Pancreas (tissue), 10 donors: ENCODE data around the gene MCM8. TPM values are rescaled to one million over a fixed set of nuclear protein-coding genes. Genes with fewer than 3 reads are reported as not detected.

ENCODE experiments used
- ATAC-seq, 4 donors: fragments of 200-7000 bp; cut with Tn5 transposase; one replicate each; pipeline versions ENCODE4 v1.8.0 to v1.9.1; 2020; ENCODE audit warnings: mild to moderate bottlenecking in 4 of 4, moderate library complexity in 4 of 4
- DNase-seq, 6 donors: peaks; one replicate each; pipeline ENCODE4 v3.0.0-alpha.2; 2020
- FAIRE-seq: peaks from 2 replicates; lab custom pipeline; 2012; peaks lifted over from hg19 to GRCh38; lab: Jason Lieb, UNC
- H3K27ac ChIP-seq, 4 donors: fragments of 200-600 bp; sonication (generic); 1 replicate in 3 of 4; 2 replicates in 1 of 4; pipeline versions ENCODE4 v1.5.0 to v1.8.0; 2020
- H3K27me3 ChIP-seq, 4 donors: fragments of 200-600 bp; one replicate each; pipeline ENCODE4 v1.8.0; 2021
- H3K36me3 ChIP-seq, 3 donors: fragments of 200-600 bp; sonication (generic) in 1 of 3; one replicate each; pipeline versions ENCODE4 v1.5.0 to v1.8.0; 2020 to 2021
- H3K4me1 ChIP-seq, 3 donors: fragments of 200-600 bp; one replicate each; pipeline ENCODE4 v1.8.0; 2021
- H3K4me3 ChIP-seq, 4 donors: fragments of 200-600 bp; sonication (generic) in 2 of 4; one replicate each; pipeline versions ENCODE4 v1.5.0 to v1.8.0; 2020 to 2021
- H3K9me3 ChIP-seq, 4 donors: fragments of 200-600 bp; one replicate each; pipeline ENCODE4 v1.8.0; 2021
- CTCF ChIP-seq, 4 donors: fragments of 200-600 bp; sonication (generic) in 3 of 4; IDR thresholded peaks; one replicate each; pipeline versions ENCODE4 v1.5.0 to v1.8.0; 2021; ENCODE audit warnings: antibody characterized with exemption in 4 of 4
- WGBS, 2 donors: extraction: QIAGEN DNeasy Blood & Tissue Kit; methylation state at CpG; one replicate each; pipeline ENCODE4 v1.1.7; 2013; 5-methylcytosine and 5-hydroxymethylcytosine counted together
- intact Hi-C, 3 donors: fragments of 100-400 bp; cut with DNase I; formaldehyde crosslinking; loops; one replicate each; pipeline versions ENCODE4 v1.11.1 to v1.14.2; 2022
- polyA plus RNA-seq, 2 donors: library from polyadenylated mRNA; stranded (reverse); fragments of 200-250 nt; gene quantifications; one replicate each; pipeline ENCODE4 v1.2.3, GENCODE V29; 2013
- total RNA-seq, 6 donors: library from RNA; stranded (reverse); fragmentation: NEBNext Ultra II Directional in 4 of 6; extraction: Animal tissue kit (Norgen Biotek cat#: 25700) in 4 of 6; gene quantifications; one replicate each; pipeline versions ENCODE4 v1.2.1 to v1.2.4, GENCODE V29; 2021 to 2023
- donor health status: healthy with polysubstance abuse.
- donor health status: DM: no; HTN: no; CAD: no; lungs with moderate emphysema.
- donor health status: DM: no; HTN: no; CAD: no.
- donor health status: control.
- donor health status: control.
- donor health status: Bipolar disorder and iron deficiency.
- donor health status: DM: yes; HTN: yes; CAD: no.
- donor health status: DM: no; HTN: no; CAD: no.
- donor health status: DM: no; HTN: no; CAD: no.
- donor health status: DM: yes; HTN: yes; CAD: no.

MCM8 gene
- total RNA-seq, result 1 to 10 TPM; 2.1 to 3.2 (median 2.3) TPM
- 1 to 10 TPM; 1.3 to 2.7 TPM for polyA plus RNA-seq

- Histone ChIP-seq H3K27ac (peak within 1 kb of the TSS; percentile 16 to 56 (median 30)), H3K9me3 (no peaks in the 10 kb centered on the region), H3K36me3 (peaks cover 0 to 9% (median 2%) of the 10 kb centered on the region in 3 donors), H3K27me3 (no peaks in the 10 kb centered on the region), H3K4me3 (peak within 1 kb of the TSS; percentile 69 to 90 (median 89)), H3K4me1 (peaks cover 0 to 11% (median 11%) of the 10 kb centered on the region in 3 donors)
- peak; percentile 70 for FAIRE-seq
- DNase-seq, result peak; percentile 91 to 96 (median 94)
- TF ChIP-seq CTCF (IDR thresholded peaks at IDR 0.05), result no peak
- 0 to 1% methylated on average over 58 to 61 of the region's 61 CpGs for WGBS, 2 donors
- ATAC-seq, result peak; percentile 100
- intact Hi-C loops, result no loop called here
Observed at GRCh38 chr20:5950271-5951031, at the start of gene MCM8, which contains the start of gene TRMT6. Gene MCM8 (plus strand): TSS chr20:5950652. CDS start chr20:5952016, 1,364 bp downstream. Gene TRMT6 (minus strand): TSS chr20:5950533. CDS start chr20:5950405, 128 bp downstream.

DNA sequence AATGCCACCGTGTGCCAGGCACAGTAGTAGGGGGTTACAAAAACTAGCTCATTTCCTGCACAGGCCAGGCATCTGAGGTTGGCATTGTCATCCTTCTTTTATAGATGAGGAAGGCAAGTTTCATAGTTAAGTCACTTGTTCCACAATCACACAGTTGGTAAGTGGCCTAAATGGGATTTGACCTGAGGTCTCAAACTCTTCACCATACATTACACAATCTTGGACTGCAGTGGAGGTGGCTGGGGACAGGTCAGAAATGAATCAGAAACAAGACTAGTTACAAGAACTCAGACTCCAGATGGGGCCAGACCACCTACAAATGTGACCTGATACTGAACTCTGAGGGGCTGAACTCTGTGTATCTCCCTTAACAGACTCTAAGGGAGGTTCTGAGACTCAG is 49.5 kb upstream of the MCM8 start:
- no peaks in the 10 kb centered on the region for H3K4me1 ChIP-seq
- no peak overlapping the region for H3K27ac ChIP-seq
- no peak overlapping the region for H3K4me3 ChIP-seq
- TF ChIP-seq CTCF (IDR thresholded peaks at IDR 0.05), result no peak
- H3K9me3 ChIP-seq, result no peaks in the 10 kb centered on the region
- H3K36me3 ChIP-seq, result no peaks in the 10 kb centered on the region
- FAIRE-seq (no peak), DNase-seq (no peak), ATAC-seq (no peak)
- 70 to 77% methylated on average over 1 of the region's 1 CpG for WGBS, 2 donors
- H3K27me3 ChIP-seq, result no peaks in the 10 kb centered on the region
- intact Hi-C loops, result no loop called here

DNA sequence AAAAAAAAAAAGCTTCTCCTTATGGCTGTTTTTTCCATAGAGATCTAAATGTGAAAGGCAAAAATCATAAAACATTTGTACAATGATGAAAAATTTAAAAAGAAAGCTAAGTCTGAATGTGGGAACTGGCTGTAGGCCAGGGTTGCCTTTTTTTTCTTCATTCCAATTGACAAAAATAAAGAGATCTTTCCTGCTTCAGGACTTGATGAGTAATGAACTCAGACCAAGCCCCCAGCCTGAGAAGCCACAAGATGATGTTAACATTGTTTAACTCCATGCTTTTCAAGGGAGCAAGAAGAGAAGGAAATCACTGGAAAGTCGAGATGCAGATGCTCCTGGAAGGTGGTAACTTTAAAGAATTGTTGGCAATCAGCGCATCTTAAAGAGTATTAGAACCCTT is 41.5 kb upstream of the MCM8 start:
- H3K4me3 ChIP-seq, result no peak overlapping the region
- TF ChIP-seq CTCF (IDR thresholded peaks at IDR 0.05), result no peak
- FAIRE-seq, result no peak
- no peaks in the 10 kb centered on the region for H3K4me1 ChIP-seq
- WGBS, 2 donors, result 59% methylated on average over 2 of the region's 2 CpGs
- intact Hi-C loops, result no loop called here
- H3K9me3 ChIP-seq, result no peaks in the 10 kb centered on the region
- no peaks in the 10 kb centered on the region for H3K36me3 ChIP-seq
- no peak overlapping the region for H3K27ac ChIP-seq
- H3K27me3 ChIP-seq, result no peaks in the 10 kb centered on the region
- DNase-seq, result no peak
- no peak for ATAC-seq

- H3K9me3 ChIP-seq, result no peaks in the 10 kb centered on the region
- no peaks in the 10 kb centered on the region for H3K36me3 ChIP-seq
- no peak overlapping the region for H3K4me3 ChIP-seq
- H3K4me1 ChIP-seq, result no peaks in the 10 kb centered on the region
- WGBS, 2 donors, result 53 to 57% methylated on average over 6 of the region's 6 CpGs
- ATAC-seq (no peak), DNase-seq (no peak), FAIRE-seq (no peak)
- TF ChIP-seq CTCF (IDR thresholded peaks at IDR 0.05), result no peak
- intact Hi-C loops, result no loop called here
- H3K27ac ChIP-seq, result no peak overlapping the region
- H3K27me3 ChIP-seq, result no peaks in the 10 kb centered on the region
Observed at GRCh38 chr20:5910186-5910585, 40.3 kb upstream of the MCM8 start.

- H3K9me3 ChIP-seq, result no peaks in the 10 kb centered on the region
- no peaks in the 10 kb centered on the region for H3K27me3 ChIP-seq
- FAIRE-seq, result no peak
- TF ChIP-seq CTCF (IDR thresholded peaks at IDR 0.05), result no peak
- WGBS, 2 donors, result 81 to 87% methylated on average over 2 of the region's 2 CpGs
- H3K4me3 ChIP-seq, result no peak overlapping the region
- no peak overlapping the region for H3K27ac ChIP-seq
- no peak for DNase-seq
- H3K36me3 ChIP-seq, result no peaks in the 10 kb centered on the region
- no peak for ATAC-seq
- no peaks in the 10 kb centered on the region for H3K4me1 ChIP-seq
- intact Hi-C loops, result no loop called here
Observed at GRCh38 chr20:5913166-5913565, 37.3 kb upstream of the MCM8 start.
